ENCODE measurements around the gene DDAH2.

- TF ChIP-seq POLR2AphosphoS5 (IDR thresholded peaks at IDR 0.05; ENCODE audit: low read depth, low read length) (peak; percentile 88), REST (IDR thresholded peaks at IDR 0.05; ENCODE audit: insufficient read depth in 1 of 2, low read depth in 2 of 2, low read length in 2 of 2) (no peak)
Measured at GRCh38 chr6:31702819-31703716, 26.0 kb downstream of the DDAH2 start, which contains the start of gene ABHD16A.
